Fibroblast of pulmonary artery (primary cell): Measurements from ENCODE around the gene NKX6-1.

Experiments used
- DNase-seq: peaks from one replicate; pipeline ENCODE4 v3.0.0-alpha.2; 2010; ENCODE audit warnings: low read depth
- H3K4me3 ChIP-seq: replicated peaks from 2 replicates; pipeline ENCODE4 v1.5.1; 2011; ENCODE audit warnings: low read depth, mild to moderate bottlenecking, control low read depth, low read length, moderate library complexity
- TF ChIP-seq, protein P1 (sequence below): IDR thresholded peaks from 2 replicates; pipeline ENCODE4 v1.5.1; 2011; ENCODE audit warnings: mild to moderate bottlenecking, control low read depth, low read length, inconsistent platforms; ENCODE audit errors: missing control alignments

Gene NKX6-1

DNA sequence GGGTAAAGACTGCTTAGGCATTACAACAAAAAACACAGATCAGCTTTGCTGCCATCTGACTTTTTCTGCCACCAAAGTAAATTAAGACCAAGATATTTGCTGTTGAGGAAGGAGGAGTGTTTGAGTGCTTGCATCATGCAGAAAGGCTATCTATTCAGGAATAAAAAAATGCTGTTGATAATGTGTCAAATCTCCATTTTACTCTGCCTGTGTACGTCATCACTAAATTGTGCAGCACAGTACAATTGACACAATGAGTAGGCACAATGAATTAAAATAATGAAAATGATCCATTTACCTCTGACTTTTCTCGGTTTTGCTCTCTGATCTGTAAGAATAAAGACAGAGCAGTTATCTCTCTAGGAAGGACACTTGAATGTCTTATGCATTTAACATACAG lies 56.3 kb downstream of the NKX6-1 start:
- DNase-seq, result no peak
- TF ChIP-seq, protein P1, sequence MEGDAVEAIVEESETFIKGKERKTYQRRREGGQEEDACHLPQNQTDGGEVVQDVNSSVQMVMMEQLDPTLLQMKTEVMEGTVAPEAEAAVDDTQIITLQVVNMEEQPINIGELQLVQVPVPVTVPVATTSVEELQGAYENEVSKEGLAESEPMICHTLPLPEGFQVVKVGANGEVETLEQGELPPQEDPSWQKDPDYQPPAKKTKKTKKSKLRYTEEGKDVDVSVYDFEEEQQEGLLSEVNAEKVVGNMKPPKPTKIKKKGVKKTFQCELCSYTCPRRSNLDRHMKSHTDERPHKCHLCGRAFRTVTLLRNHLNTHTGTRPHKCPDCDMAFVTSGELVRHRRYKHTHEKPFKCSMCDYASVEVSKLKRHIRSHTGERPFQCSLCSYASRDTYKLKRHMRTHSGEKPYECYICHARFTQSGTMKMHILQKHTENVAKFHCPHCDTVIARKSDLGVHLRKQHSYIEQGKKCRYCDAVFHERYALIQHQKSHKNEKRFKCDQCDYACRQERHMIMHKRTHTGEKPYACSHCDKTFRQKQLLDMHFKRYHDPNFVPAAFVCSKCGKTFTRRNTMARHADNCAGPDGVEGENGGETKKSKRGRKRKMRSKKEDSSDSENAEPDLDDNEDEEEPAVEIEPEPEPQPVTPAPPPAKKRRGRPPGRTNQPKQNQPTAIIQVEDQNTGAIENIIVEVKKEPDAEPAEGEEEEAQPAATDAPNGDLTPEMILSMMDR, result no peak
- no peak overlapping the region for H3K4me3 ChIP-seq
